ENCODE measurements around the gene TRAPPC5.

GRCh38 chr19:7632340-7633203 lies 48.1 kb upstream of the TRAPPC5 start:
- TF ChIP-seq CTCF (conservative IDR thresholded peaks at IDR 0.05; ENCODE audit: low read depth in 2 of 2) (no peak), EZH2 (IDR thresholded peaks at IDR 0.05; ENCODE audit: low read depth, unreplicated experiment) (no peak), REST (IDR thresholded peaks at IDR 0.05; ENCODE audit: unreplicated experiment) (no peak), CREB1 (CRISPR knock-in tag; IDR thresholded peaks at IDR 0.05; ENCODE audit: low read depth) (no peak), POLR2AphosphoS5 (IDR thresholded peaks at IDR 0.05; ENCODE audit: low read depth) (no peak), ZNF462 (CRISPR knock-in tag; IDR thresholded peaks at IDR 0.05) (no peak), JUNB (IDR thresholded peaks at IDR 0.05; ENCODE audit: unreplicated experiment) (no peak), ZNF331 (CRISPR knock-in tag; IDR thresholded peaks at IDR 0.05; ENCODE audit: low read depth) (no peak), EZH2phosphoT487 (IDR thresholded peaks at IDR 0.05; ENCODE audit: unreplicated experiment) (no peak), NANOG (IDR thresholded peaks at IDR 0.05; ENCODE audit: borderline replicate concordance) (no peak), STAT1 (IDR thresholded peaks at IDR 0.05; ENCODE audit: unreplicated experiment) (no peak), ETS1 (IDR thresholded peaks at IDR 0.05) (no peak)
